Endothelial cell of umbilical vein (primary cell): ENCODE results near the gene SMTNL2. TPM values are rescaled to one million over a fixed set of nuclear protein-coding genes. Genes with fewer than 3 reads are reported as not detected.

Experiments
- BruUV-seq: library from RNA; stranded (reverse); fragments of 400-500 nt; replicated peaks from 2 replicates; lab custom pipeline; 2021; lab: Mats Ljungman, UMichigan
- CTCF ChIA-PET: fragments of 300-600, 350-600 bp; sonication (Branson Sonifier 250); formaldehyde crosslinking; loops from one replicate; lab custom pipeline; 2021; ENCODE audit warnings: antibody characterized with exemption, inconsistent platforms; lab: Charles Lee
- POLR2A ChIA-PET: fragments of 300-600, 350-600 bp; sonication (Branson Sonifier 250); formaldehyde crosslinking; loops from one replicate; lab custom pipeline; 2021; ENCODE audit warnings: antibody characterized with exemption, inconsistent platforms; lab: Charles Lee
- DNase-seq: peaks from one replicate; pipeline ENCODE4 v3.0.0-alpha.2; 2011; ENCODE audit warnings: low read depth, low spot score
- FAIRE-seq: peaks from 2 replicates; lab custom pipeline; 2011; peaks lifted over from hg19 to GRCh38; lab: Jason Lieb, UNC
- H2AFZ ChIP-seq: 2 replicates; pipeline ENCODE4 v1.6.0; 2012; ENCODE audit warnings: low read depth, low read length, control low read depth, inconsistent platforms
- H3K27ac ChIP-seq: 2 replicates; pipeline ENCODE4 v1.5.1; 2011; ENCODE audit warnings: low read depth, mild to moderate bottlenecking, control low read depth, low read length, moderate library complexity; ENCODE audit not compliant: insufficient read depth
- H3K27me3 ChIP-seq, 2 experiments: 2 replicates each; pipeline versions ENCODE4 v1.6.0 to v1.6.1; 2011; ENCODE audit warnings: low read length in 2 of 2, mixed read lengths in 1 of 2; ENCODE audit not compliant: control insufficient read depth in 2 of 2, insufficient read depth in 2 of 2
- H3K36me3 ChIP-seq, 2 experiments: 2 replicates in 1 of 2; 3 replicates in 1 of 2; pipeline ENCODE4 v1.5.1; 2011; ENCODE audit warnings: low read length in 2 of 2, mild to moderate bottlenecking in 1 of 2, moderate library complexity in 1 of 2; ENCODE audit not compliant: control insufficient read depth in 2 of 2, insufficient read depth in 2 of 2; ENCODE audit errors: extremely low read depth in 1 of 2
- H3K4me1 ChIP-seq: 3 replicates; pipeline ENCODE4 v1.5.1; 2011; ENCODE audit warnings: mild to moderate bottlenecking, low read length; ENCODE audit not compliant: control insufficient read depth, insufficient read depth; ENCODE audit errors: extremely low read depth
- H3K4me2 ChIP-seq: 2 replicates; pipeline ENCODE4 v1.6.1; 2011; ENCODE audit warnings: low read length, control low read depth, mixed read lengths; ENCODE audit not compliant: insufficient read depth
- H3K4me3 ChIP-seq, 3 experiments: fragments of 200-600 bp in 1 of 3; sonication (generic), shearing (Covaris generic) in 1 of 3; replicated peaks in 1 of 3; 2 replicates each; pipeline ENCODE4 v1.5.1; 2011 to 2016; ENCODE audit warnings: control low read depth in 3 of 3, low read length in 3 of 3, mild to moderate bottlenecking in 2 of 3, inconsistent platforms in 1 of 3, low read depth in 1 of 3, moderate library complexity in 1 of 3; ENCODE audit not compliant: insufficient read depth in 1 of 3
- H3K79me2 ChIP-seq: 2 replicates; pipeline ENCODE4 v1.6.0; 2012; ENCODE audit warnings: low read length, inconsistent platforms; ENCODE audit not compliant: control insufficient read depth, insufficient read depth
- H3K9ac ChIP-seq: replicated peaks from 2 replicates; pipeline ENCODE3; 2011; ENCODE audit warnings: low read length, control low read depth; ENCODE audit not compliant: insufficient read depth; ENCODE audit errors: extremely low read depth
- H3K9me1 ChIP-seq: replicated peaks from 3 replicates; pipeline ENCODE4 v1.6.0; 2011; ENCODE audit warnings: mild to moderate bottlenecking, low read length; ENCODE audit not compliant: control insufficient read depth, insufficient read depth; ENCODE audit errors: extremely low read depth
- H3K9me3 ChIP-seq: replicated peaks from 2 replicates; pipeline ENCODE4 v1.5.1; 2012; ENCODE audit warnings: low read length, inconsistent platforms; ENCODE audit not compliant: control insufficient read depth, insufficient read depth
- H4K20me1 ChIP-seq: replicated peaks from 2 replicates; pipeline ENCODE3; 2011; ENCODE audit warnings: mild to moderate bottlenecking, low read length; ENCODE audit not compliant: control insufficient read depth, insufficient read depth; ENCODE audit errors: extremely low read depth
- CTCF ChIP-seq, 2 donors: IDR thresholded peaks; 1 replicate in 1 of 2; 2 replicates in 1 of 2; pipeline ENCODE4 v1.5.1; 2011; ENCODE audit warnings: low read length in 2 of 2, mild to moderate bottlenecking in 2 of 2, moderate library complexity in 2 of 2, control low read depth in 1 of 2, inconsistent platforms in 1 of 2, low read depth in 1 of 2; ENCODE audit not compliant: insufficient read depth in 1 of 2; ENCODE audit errors: extremely low read depth in 1 of 2
- EZH2 ChIP-seq: IDR thresholded peaks from 2 replicates; pipeline ENCODE4 v1.6.1; 2012; ENCODE audit warnings: borderline replicate concordance, low read depth, mild to moderate bottlenecking, moderate library complexity, low read length, inconsistent platforms; ENCODE audit not compliant: severe bottlenecking
- FOS ChIP-seq: IDR thresholded peaks from 2 replicates; pipeline ENCODE4 v1.6.1; 2011; ENCODE audit warnings: mild to moderate bottlenecking, low read length, moderate library complexity, borderline replicate concordance; ENCODE audit not compliant: insufficient read depth
- GATA2 ChIP-seq: IDR thresholded peaks from 2 replicates; pipeline ENCODE4 v1.7.0; 2011; ENCODE audit warnings: low read depth, mild to moderate bottlenecking, moderate library complexity, mixed read lengths, low read length; ENCODE audit not compliant: insufficient read length, insufficient read depth
- JUN ChIP-seq: IDR thresholded peaks from 2 replicates; pipeline ENCODE4 v1.6.1; 2011; ENCODE audit warnings: borderline replicate concordance, low read depth; ENCODE audit not compliant: insufficient read length, insufficient read depth
- MAX ChIP-seq: IDR thresholded peaks from 2 replicates; pipeline ENCODE4 v1.6.1; 2011; ENCODE audit not compliant: insufficient read depth, insufficient read length
- MYC ChIP-seq: IDR thresholded peaks from one replicate; pipeline ENCODE4 v1.6.1; 2011; ENCODE audit warnings: mild to moderate bottlenecking, low read depth, low read length
- POLR2A ChIP-seq: IDR thresholded peaks from 2 replicates; pipeline ENCODE4 v1.6.1; 2012; ENCODE audit warnings: low read depth, mild to moderate bottlenecking, control low read depth, low read length
- POLR2AphosphoS5 ChIP-seq: IDR thresholded peaks from 2 replicates; pipeline ENCODE4 v1.6.1; 2012; ENCODE audit warnings: low read depth, mild to moderate bottlenecking, control low read depth, low read length, moderate library complexity; ENCODE audit not compliant: insufficient read depth
- dilution Hi-C: fragments of 300-500 bp; cut with MboI; formaldehyde crosslinking; loops from one replicate; pipeline ENCODE4 v1.15.0; 2019; ENCODE audit warnings: low sequenced_read_pairs; ENCODE audit not compliant: extremely low pct_ligation_motif_present
- intact Hi-C: fragments of 100-400 bp; cut with micrococcal nuclease; formaldehyde crosslinking; loops from one replicate; pipeline ENCODE4 v1.10.0; 2022
- polyA plus RNA-seq, 4 experiments: library from polyadenylated mRNA; depleted of rRNA in 3 of 4; stranded (reverse) in 3 of 4; unstranded in 1 of 4; fragments of >200 nt; gene quantifications; 2 replicates each; pipeline versions ENCODE4 v1.2.1 to v1.2.3, GENCODE V29; 2011 to 2012; ENCODE audit warnings: missing spikeins in 1 of 4
- total RNA-seq: library from RNA; stranded (reverse); gene quantifications from 2 replicates; pipeline ENCODE4 v1.2.3, GENCODE V29; 2021

Gene SMTNL2
- total and polyA plus RNA-seq, 2 donors (not counting 3 experiments of a cell fraction or from before 2014, with no cell fraction given), result not detected

GRCh38 chr17:4560421-4560820, 23.9 kb upstream of the SMTNL2 start, which contains the start of gene GGT6:
TSS of gene GGT6 (minus strand) at chr17:4560577. CDS start at chr17:4560521, 56 bp downstream.
- H3K36me3 ChIP-seq, result no peaks in the 10 kb centered on the region
- H2AFZ ChIP-seq, result no peak within 1 kb of the TSS
- H3K27me3 ChIP-seq, result peaks cover 0 to 1% of the 10 kb centered on the region in 2 experiments
- no peaks in the 10 kb centered on the region for H4K20me1 ChIP-seq
- H3K27ac ChIP-seq, result no peak within 1 kb of the TSS
- DNase-seq (no peak), FAIRE-seq (no peak)
- intact Hi-C loops (no loop called here), dilution Hi-C loops (no loop called here)
- no peaks in the 10 kb centered on the region for H3K79me2 ChIP-seq
- H3K4me2 ChIP-seq, result no peak within 1 kb of the TSS
- no peaks in the 10 kb centered on the region for H3K9me1 ChIP-seq
- TF ChIP-seq POLR2A (no peak), FOS (no peak), EZH2 (no peak), MYC (no peak), JUN (no peak), CTCF (IDR thresholded peaks at IDR 0.05; ENCODE audit: extremely low read depth in 1 of 2, insufficient read depth in 1 of 2, low read depth in 1 of 2, low read length in 2 of 2) (no peak), GATA2 (no peak), POLR2AphosphoS5 (no peak), MAX (no peak)
- ChIA-PET CTCF (interaction anchor here (0.8 to 1.6 kb wide), 2 partner anchors 8 to 9 kb away, joined by 3 read pairs; no protein-coding TSS in a partner anchor), POLR2A (no interaction called here)
- H3K4me1 ChIP-seq, result peaks cover 4% of the 10 kb centered on the region
- H3K9ac ChIP-seq, result no peak within 1 kb of the TSS
- H3K9me3 ChIP-seq, result no peaks in the 10 kb centered on the region
- no TSS peak for BruUV-seq
- no peak within 1 kb of the TSS for H3K4me3 ChIP-seq
